K562 (cell line): ENCODE results near the gene THG1L. TPM values are rescaled to one million over a fixed set of nuclear protein-coding genes. Genes with fewer than 3 reads are reported as not detected.

Experiments
- BCOR ChIP-seq: fragments of 450-650 bp; IDR thresholded peaks from 2 replicates; pipeline ENCODE4 v1.6.1; 2016
- CREM ChIP-seq: IDR thresholded peaks from 2 replicates; pipeline ENCODE4 v1.6.1; 2014; ENCODE audit warnings: antibody characterized with exemption, low read depth
- DACH1 ChIP-seq: fragments of 450-650 bp; IDR thresholded peaks from 2 replicates; pipeline ENCODE4 v1.6.1; 2018; ENCODE audit not compliant: partially characterized antibody
- PHF20 ChIP-seq: fragments of 450-650 bp; IDR thresholded peaks from 2 replicates; pipeline ENCODE4 v1.6.1; 2018; ENCODE audit not compliant: partially characterized antibody
- PRDM10 ChIP-seq: fragments of 450-650 bp; IDR thresholded peaks from 2 replicates; pipeline ENCODE4 v1.6.1; 2018; ENCODE audit not compliant: partially characterized antibody
- STAT5A ChIP-seq: IDR thresholded peaks from 2 replicates; pipeline ENCODE4 v1.6.1; 2012; ENCODE audit warnings: low read length, inconsistent platforms, borderline replicate concordance
- STAT5B ChIP-seq: fragments of 250-450 bp; sonication (Bioruptor Pico); IDR thresholded peaks from 2 replicates; pipeline ENCODE4 v1.8.0; 2021; ENCODE audit warnings: mild to moderate bottlenecking, inconsistent platforms
- TAL1 ChIP-seq: fragments of 450-650 bp; IDR thresholded peaks from 2 replicates; pipeline ENCODE4 v1.6.1; 2016; ENCODE audit warnings: mild to moderate bottlenecking
- ZBTB12 ChIP-seq: fragments of 250-450 bp; sonication (Bioruptor Pico); IDR thresholded peaks from 2 replicates; pipeline ENCODE4 v1.4.0; 2020
- ZNF511 ChIP-seq: sonication (generic); formaldehyde crosslinking; IDR thresholded peaks from 2 replicates; pipeline ENCODE4 v1.8.0; 2022; ENCODE audit warnings: mild to moderate bottlenecking, missing genetic modification reagents
- polyA plus RNA-seq, 8 experiments: library from polyadenylated mRNA; depleted of rRNA in 4 of 8; stranded (reverse) in 5 of 8; unstranded in 3 of 8; fragments of >200 nt; fragmentation: Nextera tagmentation in 2 of 8; fragmentation: Illumina TruSeq in 1 of 8; extraction: Ambion mirVana in 2 of 8; extraction: Trizol in 1 of 8; gene quantifications; 2 replicates each; pipeline versions ENCODE4 v1.2.1 to v1.2.3, GENCODE V29; 2011 to 2014; ENCODE audit warnings: inconsistent platforms in 1 of 8, missing spikeins in 1 of 8
- total RNA-seq, 7 experiments: library from RNA; depleted of rRNA in 6 of 7; stranded (reverse); fragments of >200 nt in 6 of 7; fragmentation: Illumina TruSeq in 2 of 7; extraction: Trizol in 2 of 7; gene quantifications; 2 replicates each; pipeline versions ENCODE4 v1.2.1 to v1.2.3, GENCODE V29; 2011 to 2021; ENCODE audit warnings: low replicate concordance in 1 of 7

THG1L gene
- total and polyA plus RNA-seq, 9 of the 15 experiments (the other 6 are each of a cell fraction or from before 2014, with no cell fraction given), result 21.8 to 40.7 (median 28.0) TPM

DNA sequence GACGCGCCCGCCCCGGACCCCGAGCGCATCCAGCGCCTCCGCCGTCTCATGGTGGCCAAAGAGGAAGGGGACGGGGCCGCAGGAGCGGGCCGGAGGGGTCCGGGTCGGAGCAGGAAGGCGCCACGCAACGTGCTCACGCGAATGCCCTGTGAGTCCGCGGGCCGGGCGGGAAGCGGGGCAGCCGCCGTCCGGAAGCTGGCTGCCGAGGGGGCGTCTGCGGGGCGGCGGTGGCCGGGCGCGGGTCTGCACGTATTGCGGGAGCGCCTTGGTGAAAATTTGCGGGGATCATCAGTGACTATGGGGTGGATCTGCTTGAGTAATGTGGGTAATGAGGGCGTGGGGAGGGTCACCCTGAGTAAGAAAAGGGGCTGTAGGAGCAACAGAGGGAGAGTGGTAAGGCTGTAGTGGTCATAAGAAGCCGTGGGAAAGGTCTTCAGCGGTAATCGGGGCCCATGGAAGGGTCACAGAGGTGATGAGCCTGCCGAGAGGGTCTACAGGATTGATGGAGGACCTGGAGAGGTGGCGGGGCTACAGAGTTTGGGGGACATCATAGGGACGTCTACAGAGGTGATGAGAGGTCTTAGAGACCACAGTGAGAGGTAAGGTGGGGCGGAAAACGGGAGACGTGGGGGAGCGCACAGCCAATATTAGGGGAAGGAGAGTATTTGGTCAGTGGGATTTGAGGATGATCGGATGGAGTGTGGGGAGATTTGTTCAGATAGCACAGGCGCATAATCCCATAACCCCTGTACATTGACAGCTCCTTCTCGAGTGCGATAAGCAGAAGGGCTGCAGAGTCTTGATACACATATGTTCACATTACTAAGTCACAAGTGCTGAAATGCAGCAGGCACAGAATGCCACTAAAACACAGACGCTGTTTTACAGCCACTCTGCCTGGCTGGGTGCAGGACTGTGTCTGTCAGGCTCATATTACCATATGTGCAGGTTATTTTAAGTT is 13.1 kb downstream of the THG1L start (continued):
- TF ChIP-seq PRDM10, result peak; percentile 61
- TF ChIP-seq ZNF511 (CRISPR knock-in tag), result no peak
- TF ChIP-seq PHF20, result peak; percentile 37
- peak; percentile 81 for TF ChIP-seq TAL1
- peak; percentile 40; the same call in 1 of the 2 replicates for TF ChIP-seq BCOR
- no peak for TF ChIP-seq DACH1
- TF ChIP-seq ZBTB12 (CRISPR knock-in tag), result no peak
- TF ChIP-seq STAT5A, result peak; percentile 66; the same call in 1 of the 2 replicates
- no peak for TF ChIP-seq STAT5B (CRISPR knock-in tag)
- peak; percentile 34; the same call in 1 of the 2 replicates for TF ChIP-seq CREM
- TF ChIP-seq, all 486 proteins: peak for 55
